ENCODE results near the gene KLRF1. TPM values are rescaled to one million over a fixed set of nuclear protein-coding genes. Genes with fewer than 3 reads are reported as not detected.

Gene KLRF1
- total and polyA plus RNA-seq, 2 donors (not counting 1 experiment from before 2014, with no cell fraction given), result 1.0 to 1.7 TPM

GRCh38 chr12:9843407-9843806 is 16.1 kb downstream of the KLRF1 start:
- POLR2A ChIA-PET, result no interaction called here
- no peak overlapping the region for H3K4me3 Mint-ChIP-seq
- H3K79me2 ChIP-seq (ENCODE audit: control insufficient read depth, insufficient read depth, low read length), result no peaks in the 10 kb centered on the region
- no peaks in the 10 kb centered on the region for H3K4me1 ChIP-seq (ENCODE audit: control insufficient read depth in 2 of 2, insufficient read depth in 2 of 2, low read length in 2 of 2)
- no peaks in the 10 kb centered on the region for H4K20me1 ChIP-seq (ENCODE audit: control insufficient read depth, insufficient read depth, low read length, poor library complexity, severe bottlenecking)
- DNase-seq, result no peak
- peaks cover 7% of the 10 kb centered on the region for H3K9me3 Mint-ChIP-seq (ENCODE audit: insufficient read depth)
- no peak for ATAC-seq (ENCODE audit: low read depth)
- H3K9me3 ChIP-seq (ENCODE audit: control extremely low read depth in 1 of 3, control insufficient read depth in 2 of 3, insufficient read depth in 1 of 3, low read length in 2 of 3), result peaks cover 0 to 6% (median 0%) of the 10 kb centered on the region in 3 donors
- H3K27me3 ChIP-seq (replicated peaks in 1 of 4; ENCODE audit: control extremely low read depth in 1 of 4, control insufficient read depth in 3 of 4, insufficient read depth in 4 of 4, low read length in 3 of 4), result no peaks in the 10 kb centered on the region
- intact Hi-C loops (cut with micrococcal nuclease), result no loop called here
- H3K27ac ChIP-seq (ENCODE audit: low read length in 2 of 2), result no peak overlapping the region
- H3K36me3 ChIP-seq (replicated peaks in 1 of 2; ENCODE audit: control extremely low read depth in 1 of 2, control insufficient read depth in 1 of 2, extremely low read depth in 1 of 2, insufficient read depth in 2 of 2, low read length in 1 of 2), result no peaks in the 10 kb centered on the region
- no peaks in the 10 kb centered on the region for H3K27me3 Mint-ChIP-seq
- no CpG with 5 or more reads among the region's 3 CpGs for WGBS (ENCODE audit: insufficient coverage)
- CTCF ChIA-PET, result no interaction called here
- H3K4me3 ChIP-seq (ENCODE audit: control extremely low read depth in 1 of 5, extremely low read depth in 1 of 5, insufficient read depth in 1 of 5, low read depth in 2 of 5, low read length in 4 of 5), result no peak overlapping the region
- H2AFZ ChIP-seq (ENCODE audit: insufficient read depth, low read depth, low read length, poor library complexity, severe bottlenecking), result no peak overlapping the region
- H3K4me2 ChIP-seq (replicated peaks; ENCODE audit: low read depth, low read length, poor library complexity, severe bottlenecking), result no peak overlapping the region
- H3K4me1 Mint-ChIP-seq, result no peaks in the 10 kb centered on the region
- H3K27ac Mint-ChIP-seq, result no peak overlapping the region
- no peak for TF ChIP-seq CTCF (IDR thresholded peaks at IDR 0.05)
- no peak for TF ChIP-seq EZH2 (IDR thresholded peaks at IDR 0.05; ENCODE audit: borderline replicate concordance, insufficient read depth, low read depth, low read length, poor library complexity, severe bottlenecking)
- no peak overlapping the region for H3K9ac ChIP-seq (ENCODE audit: low read length)

- Histone ChIP-seq H3K36me3 (replicated peaks in 1 of 2; ENCODE audit: control extremely low read depth in 1 of 2, control insufficient read depth in 1 of 2, extremely low read depth in 1 of 2, insufficient read depth in 2 of 2, low read length in 1 of 2) (peaks cover 1 to 25% of the 10 kb centered on the region in 2 experiments), H3K27ac (ENCODE audit: low read length in 2 of 2) (no peak overlapping the region), H2AFZ (ENCODE audit: insufficient read depth, low read depth, low read length, poor library complexity, severe bottlenecking) (no peak overlapping the region), H3K9ac (ENCODE audit: low read length) (no peak overlapping the region), H3K27me3 (replicated peaks in 1 of 4; ENCODE audit: control extremely low read depth in 1 of 4, control insufficient read depth in 3 of 4, insufficient read depth in 4 of 4, low read length in 3 of 4) (no peaks in the 10 kb centered on the region), H3K4me2 (replicated peaks; ENCODE audit: low read depth, low read length, poor library complexity, severe bottlenecking) (no peak overlapping the region), H3K9me3 (ENCODE audit: control extremely low read depth in 1 of 3, control insufficient read depth in 2 of 3, insufficient read depth in 1 of 3, low read length in 2 of 3) (peaks cover 1 to 17% (median 12%) of the 10 kb centered on the region in 3 donors), H4K20me1 (ENCODE audit: control insufficient read depth, insufficient read depth, low read length, poor library complexity, severe bottlenecking) (no peaks in the 10 kb centered on the region), H3K4me1 (ENCODE audit: control insufficient read depth in 2 of 2, insufficient read depth in 2 of 2, low read length in 2 of 2) (no peaks in the 10 kb centered on the region), H3K4me3 (ENCODE audit: control extremely low read depth in 1 of 5, extremely low read depth in 1 of 5, insufficient read depth in 1 of 5, low read depth in 2 of 5, low read length in 4 of 5) (no peak overlapping the region), H3K79me2 (ENCODE audit: control insufficient read depth, insufficient read depth, low read length) (no peaks in the 10 kb centered on the region)
- no peak overlapping the region for H3K27ac Mint-ChIP-seq
- no peaks in the 10 kb centered on the region for H3K27me3 Mint-ChIP-seq
- ChIA-PET CTCF (interaction anchor here (0.6 kb wide), 1 partner anchor 412 kb away, joined by 4 read pairs; no protein-coding TSS in a partner anchor), POLR2A (no interaction called here)
- peaks cover 5% of the 10 kb centered on the region for H3K9me3 Mint-ChIP-seq (ENCODE audit: insufficient read depth)
- intact Hi-C loops (cut with micrococcal nuclease), result no loop called here
- ATAC-seq (ENCODE audit: low read depth) (no peak), DNase-seq (no peak)
- WGBS (ENCODE audit: insufficient coverage), result 97% methylated on average over 5 of the region's 5 CpGs
- no peaks in the 10 kb centered on the region for H3K4me1 Mint-ChIP-seq
- H3K4me3 Mint-ChIP-seq, result no peak overlapping the region
- no peak for TF ChIP-seq EZH2 (IDR thresholded peaks at IDR 0.05; ENCODE audit: borderline replicate concordance, insufficient read depth, low read depth, low read length, poor library complexity, severe bottlenecking)
- no peak for TF ChIP-seq CTCF (IDR thresholded peaks at IDR 0.05)
These were observed 21.6 kb downstream of the KLRF1 start for GRCh38 chr12:9848899-9849298.

All from B cell (primary cell).